HEK293 (cell line): ENCODE measurements around the gene NUDT3.

Source experiments
- CTCF ChIA-PET: fragments of 350-600 bp; formaldehyde crosslinking; extraction: SDS; loops from one replicate; lab custom pipeline; 2021; ENCODE audit warnings: antibody characterized with exemption; lab: Yijun Ruan, JAX
- POLR2A ChIA-PET: fragments of 300-600 bp; formaldehyde crosslinking; extraction: SDS; loops from one replicate; lab custom pipeline; 2020; ENCODE audit warnings: antibody characterized with exemption, inconsistent platforms; lab: Yijun Ruan, JAX
- H3K27ac ChIP-seq: fragments of 200-500 bp; sonication (Bioruptor generic); 2 replicates; pipeline ENCODE4 v1.5.1; 2014; ENCODE audit warnings: low read depth, low read length, control low read depth, inconsistent platforms; ENCODE audit errors: extremely low read depth
- H3K36me3 ChIP-seq, 2 experiments: fragments of 200-500 bp in 1 of 2; sonication (Bioruptor generic) in 1 of 2; 1 replicate in 1 of 2; 2 replicates in 1 of 2; pipeline ENCODE4 v1.5.1; 2014 to 2017; ENCODE audit warnings: inconsistent platforms in 2 of 2, low read length in 2 of 2; ENCODE audit not compliant: control insufficient read depth in 2 of 2, insufficient read depth in 1 of 2
- H3K4me1 ChIP-seq: fragments of 200-500 bp; sonication (Bioruptor generic); 2 replicates; pipeline ENCODE4 v1.5.1; 2014; ENCODE audit warnings: mild to moderate bottlenecking, low read length, inconsistent platforms; ENCODE audit not compliant: control insufficient read depth, insufficient read depth
- H3K4me3 ChIP-seq: 2 replicates; pipeline ENCODE4 v1.5.1; 2011; ENCODE audit warnings: low read depth, mild to moderate bottlenecking, control low read depth, low read length, moderate library complexity
- H3K9me3 ChIP-seq: fragments of 200-500 bp; sonication (Bioruptor generic); 2 replicates; pipeline ENCODE4 v1.5.1; 2014; ENCODE audit warnings: low read depth, low read length, inconsistent platforms; ENCODE audit not compliant: control insufficient read depth, insufficient read depth
- AEBP2 ChIP-seq: fragments of 450-650 bp; formaldehyde crosslinking; IDR thresholded peaks from 2 replicates; pipeline ENCODE4 v1.5.1; 2016; ENCODE audit warnings: missing biosample characterization, missing genetic modification characterization, borderline replicate concordance
- GFI1B ChIP-seq: fragments of 450-650 bp; formaldehyde crosslinking; IDR thresholded peaks from 2 replicates; pipeline ENCODE4 v1.5.1; 2016; ENCODE audit warnings: missing biosample characterization, missing genetic modification characterization
- KLF17 ChIP-seq: fragments of 450-650 bp; formaldehyde crosslinking; IDR thresholded peaks from 2 replicates; pipeline ENCODE4 v1.5.1; 2016; ENCODE audit warnings: missing biosample characterization, missing genetic modification characterization
- ZBTB1 ChIP-seq: fragments of 450-650 bp; formaldehyde crosslinking; IDR thresholded peaks from 2 replicates; pipeline ENCODE4 v1.5.1; 2016; ENCODE audit warnings: missing biosample characterization, missing genetic modification characterization
- ZBTB6 ChIP-seq: fragments of 450-650 bp; formaldehyde crosslinking; IDR thresholded peaks from 2 replicates; pipeline ENCODE4 v1.5.1; 2017; ENCODE audit warnings: missing biosample characterization, missing genetic modification characterization
- ZFP69B ChIP-seq: fragments of 450-650 bp; formaldehyde crosslinking; IDR thresholded peaks from 2 replicates; pipeline ENCODE4 v1.5.1; 2016; ENCODE audit warnings: missing biosample characterization, missing genetic modification characterization
- ZNF146 ChIP-seq: fragments of 450-650 bp; formaldehyde crosslinking; IDR thresholded peaks from 2 replicates; pipeline ENCODE4 v1.5.1; 2016; ENCODE audit warnings: missing biosample characterization, missing genetic modification characterization
- ZNF211 ChIP-seq: fragments of 450-650 bp; formaldehyde crosslinking; IDR thresholded peaks from 2 replicates; pipeline ENCODE4 v1.5.1; 2016; ENCODE audit warnings: low read depth, missing biosample characterization, missing genetic modification characterization
- ZNF214 ChIP-seq: fragments of 450-650 bp; formaldehyde crosslinking; IDR thresholded peaks from 2 replicates; pipeline ENCODE4 v1.5.1; 2017; ENCODE audit warnings: missing biosample characterization, mild to moderate bottlenecking, missing genetic modification characterization, borderline replicate concordance
- ZNF248 ChIP-seq: fragments of 450-650 bp; formaldehyde crosslinking; IDR thresholded peaks from 2 replicates; pipeline ENCODE4 v1.5.1; 2017; ENCODE audit warnings: missing biosample characterization, missing genetic modification characterization
- ZNF311 ChIP-seq: fragments of 450-650 bp; formaldehyde crosslinking; IDR thresholded peaks from 2 replicates; pipeline ENCODE4 v1.5.1; 2017; ENCODE audit warnings: missing biosample characterization, missing genetic modification characterization, borderline replicate concordance
- ZNF391 ChIP-seq: fragments of 450-650 bp; formaldehyde crosslinking; IDR thresholded peaks from 2 replicates; pipeline ENCODE4 v1.5.1; 2016; ENCODE audit warnings: low read depth, missing biosample characterization, missing genetic modification characterization, borderline replicate concordance
- ZNF510 ChIP-seq: fragments of 450-650 bp; formaldehyde crosslinking; IDR thresholded peaks from 2 replicates; pipeline ENCODE4 v1.5.1; 2018; ENCODE audit warnings: mild to moderate bottlenecking, missing genetic modification characterization, missing biosample characterization; ENCODE audit not compliant: insufficient replicate concordance
- ZNF513 ChIP-seq: fragments of 450-650 bp; IDR thresholded peaks from 2 replicates; pipeline ENCODE4 v1.5.1; 2018; ENCODE audit warnings: missing biosample characterization, missing genetic modification characterization
- ZNF692 ChIP-seq: fragments of 450-650 bp; formaldehyde crosslinking; IDR thresholded peaks from 2 replicates; pipeline ENCODE4 v1.5.1; 2016; ENCODE audit warnings: missing biosample characterization, missing genetic modification characterization
- ZNF704 ChIP-seq: fragments of 450-650 bp; formaldehyde crosslinking; IDR thresholded peaks from 2 replicates; pipeline ENCODE4 v1.5.1; 2016; ENCODE audit warnings: missing biosample characterization, missing genetic modification characterization

Gene NUDT3

GRCh38 chr6:34322732-34323131, 69.7 kb downstream of the NUDT3 start:
- Histone ChIP-seq H3K4me3 (no peak overlapping the region), H3K9me3 (no peaks in the 10 kb centered on the region)
- CTCF ChIA-PET = no interaction called here

GRCh38 chr6:34321821-34322220, 70.6 kb downstream of the NUDT3 start:
- CTCF ChIA-PET = interaction anchor here (1.0 kb wide), 1 partner anchor 77 kb away, joined by 3 read pairs; no protein-coding TSS in a partner anchor
- POLR2A ChIA-PET = no interaction called here
- no peaks in the 10 kb centered on the region for H3K9me3 ChIP-seq
- no peak for TF ChIP-seq ZBTB1 (tag by site-specific recombination)
- TF ChIP-seq KLF17 (tag by site-specific recombination) = no peak
- TF ChIP-seq ZNF391 (tag by site-specific recombination) = no peak
- no peak for TF ChIP-seq ZNF513 (tag by site-specific recombination)
- no peak for TF ChIP-seq ZNF211 (tag by site-specific recombination)
- no peak for TF ChIP-seq AEBP2 (tag by site-specific recombination)
- TF ChIP-seq ZFP69B = no peak
- no peak for TF ChIP-seq ZNF214 (tag by site-specific recombination)
- H3K27ac ChIP-seq = no peak overlapping the region
- peaks cover 9% of the 10 kb centered on the region for H3K4me1 ChIP-seq
- peaks cover 0 to 3% of the 10 kb centered on the region in 2 experiments; a peak in 1 of 3 replicates for H3K36me3 ChIP-seq
- H3K4me3 ChIP-seq = no peak overlapping the region

More at GRCh38 chr6:34322732-34323131, 69.7 kb downstream of the NUDT3 start:
- POLR2A ChIA-PET = no interaction called here
- no peak overlapping the region for H3K27ac ChIP-seq
- peaks cover 7% of the 10 kb centered on the region; the same call in 1 of the 2 replicates for H3K4me1 ChIP-seq
- TF ChIP-seq ZBTB6 (tag by site-specific recombination) = no peak
- TF ChIP-seq ZNF510 (tag by site-specific recombination) = no peak
- TF ChIP-seq ZNF146 = peak; percentile 95
- no peak for TF ChIP-seq ZNF704 (tag by site-specific recombination)
- TF ChIP-seq GFI1B = no peak
- no peak for TF ChIP-seq ZNF311 (tag by site-specific recombination)
- no peak for TF ChIP-seq ZNF248 (tag by site-specific recombination)
- TF ChIP-seq ZNF692 (tag by site-specific recombination) = no peak
- H3K36me3 ChIP-seq = peaks cover 0 to 3% of the 10 kb centered on the region in 2 experiments; a peak in 1 of 3 replicates
